Fibroblast of lung (primary cell): Measurements from ENCODE around the gene ASTL. TPM values are rescaled to one million over a fixed set of nuclear protein-coding genes. Genes with fewer than 3 reads are reported as not detected.

Experiments
- DNase-seq, 2 donors: peaks; one replicate each; pipeline versions ENCODE4 v3.0.0 to v3.0.0-alpha.2; 2010; ENCODE audit warnings: low read depth in 2 of 2
- H2AFZ ChIP-seq: 2 replicates; pipeline ENCODE4 v1.5.1; 2012; ENCODE audit warnings: low read length, control low read depth, inconsistent platforms
- H3K27ac ChIP-seq: 2 replicates; pipeline ENCODE4 v1.5.1; 2011; ENCODE audit warnings: low read length, control low read depth; ENCODE audit not compliant: insufficient read depth
- H3K27me3 ChIP-seq: 2 replicates; pipeline ENCODE4 v1.5.1; 2011; ENCODE audit warnings: mild to moderate bottlenecking, low read length; ENCODE audit not compliant: control insufficient read depth, insufficient read depth
- H3K36me3 ChIP-seq: 2 replicates; pipeline ENCODE4 v1.5.1; 2011; ENCODE audit warnings: low read length; ENCODE audit not compliant: control insufficient read depth, insufficient read depth
- H3K4me1 ChIP-seq: 2 replicates; pipeline ENCODE4 v1.5.1; 2011; ENCODE audit warnings: low read length; ENCODE audit not compliant: control insufficient read depth, insufficient read depth; ENCODE audit errors: extremely low read depth
- H3K4me2 ChIP-seq: 2 replicates; pipeline ENCODE4 v1.5.1; 2011; ENCODE audit warnings: low read length, control low read depth; ENCODE audit not compliant: insufficient read depth; ENCODE audit errors: extremely low read depth
- H3K4me3 ChIP-seq, 4 experiments: fragments of 200-600 bp in 1 of 4; sonication (generic) in 1 of 4; replicated peaks in 1 of 4; 2 replicates each; pipeline ENCODE4 v1.5.1; 2011 to 2016; ENCODE audit warnings: low read length in 4 of 4, low read depth in 3 of 4, mild to moderate bottlenecking in 3 of 4, control low read depth in 2 of 4, inconsistent platforms in 1 of 4, mixed read lengths in 1 of 4; ENCODE audit not compliant: insufficient read depth in 1 of 4; ENCODE audit errors: control extremely low read depth in 1 of 4
- H3K79me2 ChIP-seq: 2 replicates; pipeline ENCODE4 v1.5.1; 2012; ENCODE audit warnings: mild to moderate bottlenecking, low read length, inconsistent platforms; ENCODE audit not compliant: control insufficient read depth, insufficient read depth
- H3K9ac ChIP-seq: 2 replicates; pipeline ENCODE4 v1.5.1; 2011; ENCODE audit warnings: mild to moderate bottlenecking, low read length, control low read depth; ENCODE audit not compliant: insufficient read depth
- H3K9me3 ChIP-seq: 2 replicates; pipeline ENCODE4 v1.5.1; 2012; ENCODE audit warnings: low read depth, low read length; ENCODE audit not compliant: control insufficient read depth, insufficient read depth
- H4K20me1 ChIP-seq: 2 replicates; pipeline ENCODE4 v1.5.1; 2011; ENCODE audit warnings: low read length; ENCODE audit not compliant: control insufficient read depth, insufficient read depth; ENCODE audit errors: extremely low read depth
- EZH2 ChIP-seq: IDR thresholded peaks from 2 replicates; pipeline ENCODE4 v1.5.1; 2012; ENCODE audit warnings: low read length, control low read depth, mild to moderate bottlenecking; ENCODE audit errors: missing control alignments
- polyA plus RNA-seq, 2 donors: library from polyadenylated mRNA; depleted of rRNA in 1 of 2; stranded (reverse) in 1 of 2; unstranded in 1 of 2; fragments of >200 nt; gene quantifications; 2 replicates each; pipeline ENCODE4 v1.2.1, GENCODE V29; 2011 to 2012; ENCODE audit warnings: missing spikeins in 1 of 2
- total RNA-seq: library from RNA; depleted of rRNA; stranded (reverse); fragments of >200 nt; gene quantifications from 2 replicates; pipeline ENCODE4 v1.2.1, GENCODE V29; 2014
- TF ChIP-seq, protein P1 (sequence below), 2 donors: IDR thresholded peaks in 1 of 2; conservative IDR thresholded peaks in 1 of 2; 1 replicate in 1 of 2; 2 replicates in 1 of 2; pipeline ENCODE4 v1.5.1; 2011 to 2012; ENCODE audit warnings: low read length in 2 of 2, control low read depth in 1 of 2, inconsistent platforms in 1 of 2, low read depth in 1 of 2, mild to moderate bottlenecking in 1 of 2

The ASTL gene
- total and polyA plus RNA-seq, 2 donors (not counting 1 experiment from before 2014, with no cell fraction given) = not detected

- no peak overlapping the region for H3K4me3 ChIP-seq
- H3K9ac ChIP-seq = no peak overlapping the region
- no peaks in the 10 kb centered on the region for H3K4me1 ChIP-seq
- no peaks in the 10 kb centered on the region for H3K79me2 ChIP-seq
- TF ChIP-seq EZH2 = no peak
- TF ChIP-seq, protein P1, sequence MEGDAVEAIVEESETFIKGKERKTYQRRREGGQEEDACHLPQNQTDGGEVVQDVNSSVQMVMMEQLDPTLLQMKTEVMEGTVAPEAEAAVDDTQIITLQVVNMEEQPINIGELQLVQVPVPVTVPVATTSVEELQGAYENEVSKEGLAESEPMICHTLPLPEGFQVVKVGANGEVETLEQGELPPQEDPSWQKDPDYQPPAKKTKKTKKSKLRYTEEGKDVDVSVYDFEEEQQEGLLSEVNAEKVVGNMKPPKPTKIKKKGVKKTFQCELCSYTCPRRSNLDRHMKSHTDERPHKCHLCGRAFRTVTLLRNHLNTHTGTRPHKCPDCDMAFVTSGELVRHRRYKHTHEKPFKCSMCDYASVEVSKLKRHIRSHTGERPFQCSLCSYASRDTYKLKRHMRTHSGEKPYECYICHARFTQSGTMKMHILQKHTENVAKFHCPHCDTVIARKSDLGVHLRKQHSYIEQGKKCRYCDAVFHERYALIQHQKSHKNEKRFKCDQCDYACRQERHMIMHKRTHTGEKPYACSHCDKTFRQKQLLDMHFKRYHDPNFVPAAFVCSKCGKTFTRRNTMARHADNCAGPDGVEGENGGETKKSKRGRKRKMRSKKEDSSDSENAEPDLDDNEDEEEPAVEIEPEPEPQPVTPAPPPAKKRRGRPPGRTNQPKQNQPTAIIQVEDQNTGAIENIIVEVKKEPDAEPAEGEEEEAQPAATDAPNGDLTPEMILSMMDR (conservative IDR thresholded peaks at IDR 0.05 in 1 of 2, IDR thresholded peaks at IDR 0.05 in 1 of 2; ENCODE audit: low read depth in 1 of 2, low read length in 2 of 2) = no peak
- no peaks in the 10 kb centered on the region for H3K27me3 ChIP-seq
- H3K4me2 ChIP-seq = no peak overlapping the region
- H3K36me3 ChIP-seq = peaks cover 2% of the 10 kb centered on the region
- no peaks in the 10 kb centered on the region for H4K20me1 ChIP-seq
- DNase-seq = no peak
- H2AFZ ChIP-seq = no peak overlapping the region
- no peaks in the 10 kb centered on the region for H3K9me3 ChIP-seq
- no peak overlapping the region for H3K27ac ChIP-seq
Measured at GRCh38 chr2:96180521-96180920, 42.2 kb upstream of the ASTL start.

DNA sequence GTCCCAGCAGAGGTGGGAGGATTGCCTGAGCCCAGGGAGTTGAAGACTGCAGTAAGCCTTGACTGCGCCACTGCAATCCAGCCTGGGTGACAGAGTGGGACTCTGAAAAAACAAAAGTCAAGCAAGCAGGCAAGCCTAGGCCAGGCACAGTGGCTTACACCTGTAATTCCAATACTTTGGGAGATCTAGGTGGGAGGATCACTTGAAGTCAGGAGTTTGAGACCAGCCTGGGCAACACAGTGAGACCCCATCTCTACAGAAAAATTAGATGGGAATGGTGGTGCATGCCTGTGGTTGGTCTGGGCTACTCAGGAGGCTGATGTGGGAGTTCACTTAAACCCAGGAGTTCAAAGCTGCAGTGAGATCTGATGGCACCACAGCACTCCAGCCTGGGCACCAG is 41.7 kb upstream of the ASTL start:
- Histone ChIP-seq H3K9me3 (no peaks in the 10 kb centered on the region), H3K4me2 (no peak overlapping the region), H3K27me3 (no peaks in the 10 kb centered on the region), H3K4me1 (no peaks in the 10 kb centered on the region), H2AFZ (no peak overlapping the region), H3K79me2 (no peaks in the 10 kb centered on the region), H4K20me1 (no peaks in the 10 kb centered on the region), H3K27ac (no peak overlapping the region), H3K4me3 (no peak overlapping the region), H3K36me3 (peaks cover 2% of the 10 kb centered on the region), H3K9ac (no peak overlapping the region)
- no peak for DNase-seq
- TF ChIP-seq, protein P1 (conservative IDR thresholded peaks at IDR 0.05 in 1 of 2, IDR thresholded peaks at IDR 0.05 in 1 of 2; ENCODE audit: low read depth in 1 of 2, low read length in 2 of 2) = no peak
- no peak for TF ChIP-seq EZH2

DNA sequence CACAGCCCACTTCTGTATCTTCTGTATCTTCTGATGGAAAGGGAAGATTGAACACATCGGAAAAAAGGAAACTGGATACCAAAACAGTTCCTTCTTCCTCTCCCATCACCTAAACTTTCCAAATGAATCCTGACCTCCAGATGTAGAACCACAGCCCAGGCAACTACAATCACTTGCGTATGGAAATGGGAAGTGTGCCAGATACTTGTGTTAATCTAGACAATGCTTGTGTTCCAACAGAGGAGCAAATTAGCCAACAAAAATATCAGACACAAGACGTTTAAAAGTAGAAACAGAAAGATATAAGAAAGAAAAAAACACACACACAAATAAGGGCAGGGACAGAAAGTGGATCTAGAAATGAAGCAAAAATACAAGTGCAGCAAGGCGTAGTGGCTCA is 38.4 kb upstream of the ASTL start:
- H4K20me1 ChIP-seq = no peaks in the 10 kb centered on the region
- TF ChIP-seq, protein P1 (conservative IDR thresholded peaks at IDR 0.05 in 1 of 2, IDR thresholded peaks at IDR 0.05 in 1 of 2; ENCODE audit: low read depth in 1 of 2, low read length in 2 of 2) = no peak
- no peak for TF ChIP-seq EZH2
- no peaks in the 10 kb centered on the region for H3K36me3 ChIP-seq
- no peaks in the 10 kb centered on the region for H3K4me1 ChIP-seq
- peak in 1 of 2 donors; percentile 16 for DNase-seq
- H3K27ac ChIP-seq = no peak overlapping the region
- no peak overlapping the region for H3K9ac ChIP-seq
- H3K4me3 ChIP-seq = no peak overlapping the region
- no peaks in the 10 kb centered on the region for H3K9me3 ChIP-seq
- H3K79me2 ChIP-seq = no peaks in the 10 kb centered on the region
- H2AFZ ChIP-seq = no peak overlapping the region
- no peaks in the 10 kb centered on the region for H3K27me3 ChIP-seq
- H3K4me2 ChIP-seq = no peak overlapping the region
